A549 (cell line): ENCODE data around the gene VWF.

Source experiments
- ELK1 ChIP-seq: fragments of 150-350 bp; IDR thresholded peaks from 2 replicates; pipeline ENCODE4 v1.6.1; 2014; ENCODE audit warnings: low read depth, mild to moderate bottlenecking, low read length
- PBX3 ChIP-seq: IDR thresholded peaks from 2 replicates; pipeline ENCODE4 v1.6.1; 2012
- POLR2A ChIP-seq: IDR thresholded peaks from 2 replicates; pipeline ENCODE4 v1.6.1; 2012; ENCODE audit warnings: mild to moderate bottlenecking, low read length
- RAD21 ChIP-seq, 2 experiments: fragments of >200 bp in 1 of 2; sonication (Bioruptor Twin) in 1 of 2; formaldehyde crosslinking in 1 of 2; IDR thresholded peaks in 1 of 2; conservative IDR thresholded peaks in 1 of 2; 2 replicates in 1 of 2; 3 replicates in 1 of 2; pipeline ENCODE4 v1.6.1; 2012 to 2018; ENCODE audit warnings: inconsistent platforms in 1 of 2
- TF ChIP-seq, protein P1 (sequence below): fragments of >200 bp; sonication (Bioruptor Twin); formaldehyde crosslinking; IDR thresholded peaks from 3 replicates; pipeline ENCODE4 v1.5.1; 2016

DNA sequence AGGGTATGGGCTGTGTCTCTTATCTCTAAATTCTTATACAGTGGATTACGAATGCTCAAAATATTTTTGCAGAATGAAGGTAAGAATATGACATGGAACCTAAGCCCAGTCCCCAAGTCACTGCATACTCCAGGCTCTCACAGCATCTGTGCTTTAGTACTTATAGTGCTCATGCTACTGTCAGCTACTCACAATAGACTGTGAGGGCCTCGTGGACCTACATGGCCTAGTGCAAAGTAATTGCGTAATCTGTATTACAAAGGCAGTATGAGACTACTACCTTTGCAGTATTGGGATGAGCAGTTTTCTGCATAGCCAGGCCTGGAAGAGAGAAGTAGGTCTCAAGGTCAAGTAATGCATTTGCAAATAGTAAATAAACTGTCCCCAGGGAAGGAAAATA, 27.9 kb downstream of the VWF start:
- no peak for TF ChIP-seq POLR2A
- TF ChIP-seq, protein P1, sequence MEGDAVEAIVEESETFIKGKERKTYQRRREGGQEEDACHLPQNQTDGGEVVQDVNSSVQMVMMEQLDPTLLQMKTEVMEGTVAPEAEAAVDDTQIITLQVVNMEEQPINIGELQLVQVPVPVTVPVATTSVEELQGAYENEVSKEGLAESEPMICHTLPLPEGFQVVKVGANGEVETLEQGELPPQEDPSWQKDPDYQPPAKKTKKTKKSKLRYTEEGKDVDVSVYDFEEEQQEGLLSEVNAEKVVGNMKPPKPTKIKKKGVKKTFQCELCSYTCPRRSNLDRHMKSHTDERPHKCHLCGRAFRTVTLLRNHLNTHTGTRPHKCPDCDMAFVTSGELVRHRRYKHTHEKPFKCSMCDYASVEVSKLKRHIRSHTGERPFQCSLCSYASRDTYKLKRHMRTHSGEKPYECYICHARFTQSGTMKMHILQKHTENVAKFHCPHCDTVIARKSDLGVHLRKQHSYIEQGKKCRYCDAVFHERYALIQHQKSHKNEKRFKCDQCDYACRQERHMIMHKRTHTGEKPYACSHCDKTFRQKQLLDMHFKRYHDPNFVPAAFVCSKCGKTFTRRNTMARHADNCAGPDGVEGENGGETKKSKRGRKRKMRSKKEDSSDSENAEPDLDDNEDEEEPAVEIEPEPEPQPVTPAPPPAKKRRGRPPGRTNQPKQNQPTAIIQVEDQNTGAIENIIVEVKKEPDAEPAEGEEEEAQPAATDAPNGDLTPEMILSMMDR: no peak
- TF ChIP-seq PBX3: no peak
- TF ChIP-seq ELK1: no peak
- no peak for TF ChIP-seq RAD21 (conservative IDR thresholded peaks at IDR 0.05 in 1 of 2, IDR thresholded peaks at IDR 0.05 in 1 of 2)
